Measurements from ENCODE around the gene MAP3K15. TPM values are rescaled to one million over a fixed set of nuclear protein-coding genes. Genes with fewer than 3 reads are reported as not detected.

Gene MAP3K15
- total and polyA plus RNA-seq, 2 of the 13 experiments (the other 11 are each of a cell fraction or from before 2014, with no cell fraction given) = 3.9 to 6.4 TPM

DNA sequence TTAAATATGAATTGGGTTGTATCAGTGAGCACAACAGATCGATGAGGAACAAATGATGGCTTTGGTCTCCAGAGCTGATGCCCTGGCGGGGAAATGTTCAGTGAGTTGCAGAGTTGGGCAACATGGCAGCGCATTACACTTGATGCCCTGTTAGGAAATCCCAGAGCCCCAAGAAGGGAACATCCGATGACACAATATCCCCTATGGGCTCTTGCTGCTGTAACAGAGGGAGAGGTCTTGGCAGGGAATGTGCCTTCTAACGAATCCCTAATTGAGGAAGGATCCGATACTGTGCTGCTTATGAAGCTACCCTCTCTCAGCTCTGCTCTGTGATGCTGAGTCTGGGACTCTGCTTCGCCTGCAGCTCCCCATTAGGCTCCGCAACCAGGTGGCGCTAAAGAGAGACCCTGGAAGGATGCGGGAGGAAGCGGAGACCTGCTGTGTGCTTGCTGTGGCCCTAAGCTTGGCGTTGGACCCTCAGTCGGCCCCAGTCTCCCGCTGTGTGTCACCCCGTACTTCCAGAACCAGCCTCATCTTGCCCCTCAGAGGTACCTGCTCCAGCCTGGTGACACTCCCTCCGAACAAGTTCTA is 132.7 kb downstream of the MAP3K15 start:
- DNase-seq (ENCODE audit: low spot score) = peak; percentile 14
- peak; percentile 82 for FAIRE-seq
- POLR2A ChIA-PET = no interaction called here

More for the DNA sequence above, 132.7 kb downstream of the MAP3K15 start:
- Histone ChIP-seq H3K79me2 (ENCODE audit: insufficient read depth, low read length) (no peaks in the 10 kb centered on the region), H2AFZ (ENCODE audit: low read length) (no peak overlapping the region), H3K27ac (ENCODE audit: extremely low read length, insufficient read depth, low read length) (no peak overlapping the region), H3K4me1 (ENCODE audit: insufficient read depth, low read length) (no peaks in the 10 kb centered on the region), H3K9me3 (ENCODE audit: low read length) (no peaks in the 10 kb centered on the region), H3K4me2 (ENCODE audit: low read depth, low read length) (no peak overlapping the region), H3K36me3 (replicated peaks in 1 of 2; ENCODE audit: control insufficient read depth in 1 of 2, insufficient read depth in 2 of 2, low read length in 2 of 2) (peaks cover 0 to 3% of the 10 kb centered on the region in 2 experiments; a peak in 1 of 5 replicates), H3K9ac (ENCODE audit: insufficient read depth, low read depth, low read length) (no peak overlapping the region), H3K27me3 (ENCODE audit: control insufficient read depth in 1 of 2, insufficient read depth in 2 of 2, low read length in 2 of 2) (no peaks in the 10 kb centered on the region), H4K20me1 (ENCODE audit: insufficient read depth, low read length) (no peaks in the 10 kb centered on the region), H3K4me3 (replicated peaks in 1 of 3; ENCODE audit: insufficient read depth in 1 of 3, low read depth in 2 of 3, low read length in 3 of 3) (no peak overlapping the region)
- no TSS peak for BruUV-seq (replicated peaks)
- in situ Hi-C loops (cut with HindIII; ENCODE audit: extremely low pct_ligation_motif_present, low pct_unique_long_range_greater_than_20kb) (no loop called here), intact Hi-C loops (cut with micrococcal nuclease; ENCODE audit: unreplicated experiment) (loop anchor here (5.0 kb wide), 2 partner anchors 135 to 150 kb away; partner anchors contain the start of gene MAP3K15)
- WGBS (ENCODE audit: low lambda C conversion rate) = 93% methylated on average over 4 of the region's 16 CpGs
- CTCF ChIA-PET (ENCODE audit: low intra/inter-chr PET ratio, low total read pairs) = no interaction called here
- TF ChIP-seq ZNF180 (CRISPR knock-in tag; IDR thresholded peaks at IDR 0.05; ENCODE audit: borderline replicate concordance, low read depth) (no peak), ZNF775 (CRISPR knock-in tag; IDR thresholded peaks at IDR 0.05; ENCODE audit: borderline replicate concordance) (no peak), ZNF382 (CRISPR knock-in tag; IDR thresholded peaks at IDR 0.05; ENCODE audit: borderline replicate concordance) (no peak), CC2D1A (CRISPR knock-in tag; IDR thresholded peaks at IDR 0.05) (no peak), STAG1 (CRISPR knock-in tag; IDR thresholded peaks at IDR 0.05) (peak; percentile 51), GATAD1 (CRISPR knock-in tag; IDR thresholded peaks at IDR 0.05) (no peak), ZNF687 (CRISPR knock-in tag; IDR thresholded peaks at IDR 0.05) (0 out of 2 replicates have a peak, but pooled peaks have one; percentile 13), MXD3 (CRISPR knock-in tag; IDR thresholded peaks at IDR 0.05) (no peak), ZBTB33 (CRISPR knock-in tag; IDR thresholded peaks at IDR 0.05) (peak; percentile 76), NCOA1 (CRISPR knock-in tag; IDR thresholded peaks at IDR 0.05) (no peak), ZBTB38 (CRISPR knock-in tag; IDR thresholded peaks at IDR 0.05) (0 out of 2 replicates have a peak, but pooled peaks have one; percentile 24), XRCC5 (optimal IDR thresholded peaks at IDR 0.05; ENCODE audit: low read length) (peak; percentile 42)
- TF ChIP-seq, protein P1, sequence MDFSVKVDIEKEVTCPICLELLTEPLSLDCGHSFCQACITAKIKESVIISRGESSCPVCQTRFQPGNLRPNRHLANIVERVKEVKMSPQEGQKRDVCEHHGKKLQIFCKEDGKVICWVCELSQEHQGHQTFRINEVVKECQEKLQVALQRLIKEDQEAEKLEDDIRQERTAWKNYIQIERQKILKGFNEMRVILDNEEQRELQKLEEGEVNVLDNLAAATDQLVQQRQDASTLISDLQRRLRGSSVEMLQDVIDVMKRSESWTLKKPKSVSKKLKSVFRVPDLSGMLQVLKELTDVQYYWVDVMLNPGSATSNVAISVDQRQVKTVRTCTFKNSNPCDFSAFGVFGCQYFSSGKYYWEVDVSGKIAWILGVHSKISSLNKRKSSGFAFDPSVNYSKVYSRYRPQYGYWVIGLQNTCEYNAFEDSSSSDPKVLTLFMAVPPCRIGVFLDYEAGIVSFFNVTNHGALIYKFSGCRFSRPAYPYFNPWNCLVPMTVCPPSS (IDR thresholded peaks at IDR 0.05) = no peak
- TF ChIP-seq, protein P2, sequence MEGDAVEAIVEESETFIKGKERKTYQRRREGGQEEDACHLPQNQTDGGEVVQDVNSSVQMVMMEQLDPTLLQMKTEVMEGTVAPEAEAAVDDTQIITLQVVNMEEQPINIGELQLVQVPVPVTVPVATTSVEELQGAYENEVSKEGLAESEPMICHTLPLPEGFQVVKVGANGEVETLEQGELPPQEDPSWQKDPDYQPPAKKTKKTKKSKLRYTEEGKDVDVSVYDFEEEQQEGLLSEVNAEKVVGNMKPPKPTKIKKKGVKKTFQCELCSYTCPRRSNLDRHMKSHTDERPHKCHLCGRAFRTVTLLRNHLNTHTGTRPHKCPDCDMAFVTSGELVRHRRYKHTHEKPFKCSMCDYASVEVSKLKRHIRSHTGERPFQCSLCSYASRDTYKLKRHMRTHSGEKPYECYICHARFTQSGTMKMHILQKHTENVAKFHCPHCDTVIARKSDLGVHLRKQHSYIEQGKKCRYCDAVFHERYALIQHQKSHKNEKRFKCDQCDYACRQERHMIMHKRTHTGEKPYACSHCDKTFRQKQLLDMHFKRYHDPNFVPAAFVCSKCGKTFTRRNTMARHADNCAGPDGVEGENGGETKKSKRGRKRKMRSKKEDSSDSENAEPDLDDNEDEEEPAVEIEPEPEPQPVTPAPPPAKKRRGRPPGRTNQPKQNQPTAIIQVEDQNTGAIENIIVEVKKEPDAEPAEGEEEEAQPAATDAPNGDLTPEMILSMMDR (CRISPR knock-in tag; IDR thresholded peaks at IDR 0.05) = peak; percentile 72
- ATAC-seq = peak; percentile 91
